Sigmoid colon (tissue), 7 donors: ENCODE measurements around the gene DSCAML1. TPM values are rescaled to one million over a fixed set of nuclear protein-coding genes. Genes with fewer than 3 reads are reported as not detected.

Experiments
- DNase-seq: peaks from one replicate; pipeline ENCODE4 v3.0.0-alpha.2; 2019
- H3K27ac ChIP-seq, 4 donors: fragments of 200-600 bp; sonication (generic); one replicate each; pipeline ENCODE4 v1.5.1; 2016 to 2019; ENCODE audit warnings: mild to moderate bottlenecking in 1 of 4
- H3K27me3 ChIP-seq, 3 donors: fragments of 200-600 bp; sonication (generic); one replicate each; pipeline ENCODE4 v1.5.1; 2019; ENCODE audit warnings: mild to moderate bottlenecking in 1 of 3
- H3K36me3 ChIP-seq, 4 donors: fragments of 200-600 bp; sonication (generic); one replicate each; pipeline ENCODE4 v1.5.1; 2016 to 2019
- H3K4me1 ChIP-seq, 4 donors: fragments of 200-600 bp; sonication (generic); one replicate each; pipeline ENCODE4 v1.5.1; 2017 to 2019
- H3K4me3 ChIP-seq, 4 donors: fragments of 200-600 bp; sonication (generic); one replicate each; pipeline ENCODE4 v1.5.1; 2017 to 2019; ENCODE audit warnings: mild to moderate bottlenecking in 2 of 4, moderate library complexity in 1 of 4
- H3K9me3 ChIP-seq, 4 donors: fragments of 200-600 bp in 3 of 4; sonication (generic) in 3 of 4; one replicate each; pipeline versions ENCODE4 v1.5.1 to v1.6.1; 2013 to 2019
- CTCF ChIP-seq, 4 experiments: fragments of 450-650 bp in 3 of 4; fragments of 200-600 bp in 1 of 4; IDR thresholded peaks; one replicate each; pipeline ENCODE4 v1.5.1; 2016 to 2019; ENCODE audit warnings: antibody characterized with exemption in 4 of 4, mild to moderate bottlenecking in 3 of 4, moderate library complexity in 2 of 4
- EP300 ChIP-seq, 4 donors: sonication (generic); formaldehyde crosslinking; IDR thresholded peaks; one replicate each; pipeline ENCODE4 v1.6.1; 2017; ENCODE audit warnings: antibody characterized with exemption in 4 of 4
- POLR2A ChIP-seq, 2 donors: fragments of 450-650 bp; IDR thresholded peaks; one replicate each; pipeline ENCODE4 v1.6.1; 2016; ENCODE audit warnings: antibody characterized with exemption in 2 of 2, mild to moderate bottlenecking in 2 of 2, moderate library complexity in 2 of 2
- POLR2AphosphoS5 ChIP-seq, 4 donors: sonication (generic); formaldehyde crosslinking; IDR thresholded peaks; one replicate each; pipeline ENCODE4 v1.6.1; 2017; ENCODE audit warnings: antibody characterized with exemption in 4 of 4
- WGBS, 2 donors: extraction: QIAGEN DNeasy Blood & Tissue Kit; methylation state at CpG; one replicate each; pipeline ENCODE4 v1.1.7; 2013; 5-methylcytosine and 5-hydroxymethylcytosine counted together
- intact Hi-C: fragments of 100-400 bp; cut with DNase I; formaldehyde crosslinking; loops from one replicate; pipeline ENCODE4 v1.15.1; 2023
- polyA plus RNA-seq, 3 donors: library from polyadenylated mRNA; stranded (reverse); fragments of 200-250 nt; gene quantifications; one replicate each; pipeline ENCODE4 v1.2.3, GENCODE V29; 2013
- total RNA-seq, 4 donors: library from RNA; depleted of rRNA; stranded (reverse); fragments of >200 nt; gene quantifications; one replicate each; pipeline ENCODE4 v1.1.0, GENCODE V29; 2016
- donor health status: healthy with polysubstance abuse.
- donor health status: Bipolar disorder and iron deficiency.
- donor health status: healthy.

DSCAML1 gene
- total and polyA plus RNA-seq, 7 donors = under 0.01 to 7.5 (median 1.2) TPM

GRCh38 chr11:117461396-117462182 is 335.4 kb downstream of the DSCAML1 start:
- WGBS, 2 donors = 92 to 94% methylated on average over 16 of the region's 16 CpGs
- no peaks in the 10 kb centered on the region for H3K4me1 ChIP-seq
- intact Hi-C loops = no loop called here

GRCh38 chr11:117459979-117460300 is 337.1 kb downstream of the DSCAML1 start:
- WGBS, 2 donors = 66 to 87% methylated on average over 5 of the region's 5 CpGs
- H3K4me3 ChIP-seq = no peak overlapping the region
- no peaks in the 10 kb centered on the region for H3K4me1 ChIP-seq
- no peak for TF ChIP-seq CTCF (IDR thresholded peaks at IDR 0.05)
- TF ChIP-seq EP300 (IDR thresholded peaks at IDR 0.05) = no peak
- no peak for TF ChIP-seq POLR2AphosphoS5 (IDR thresholded peaks at IDR 0.05)
- TF ChIP-seq POLR2A (IDR thresholded peaks at IDR 0.05) = no peak
- DNase-seq = peak; percentile 60
- H3K27me3 ChIP-seq = no peaks in the 10 kb centered on the region
- H3K27ac ChIP-seq = no peak overlapping the region
- H3K9me3 ChIP-seq = peaks cover 0 to 2% (median 0%) of the 10 kb centered on the region in 4 donors
- intact Hi-C loops = no loop called here
- peaks cover 0 to 12% (median 0%) of the 10 kb centered on the region in 4 donors for H3K36me3 ChIP-seq

More at GRCh38 chr11:117461396-117462182, 335.4 kb downstream of the DSCAML1 start:
- no peak for TF ChIP-seq EP300 (IDR thresholded peaks at IDR 0.05)
- TF ChIP-seq CTCF (IDR thresholded peaks at IDR 0.05) = no peak
- no peak for TF ChIP-seq POLR2AphosphoS5 (IDR thresholded peaks at IDR 0.05)
- no peak for TF ChIP-seq POLR2A (IDR thresholded peaks at IDR 0.05)
- H3K27ac ChIP-seq = no peak overlapping the region
- H3K4me3 ChIP-seq = no peak overlapping the region
- H3K36me3 ChIP-seq = peaks cover 0 to 12% (median 0%) of the 10 kb centered on the region in 4 donors
- H3K9me3 ChIP-seq = no peaks in the 10 kb centered on the region
- DNase-seq = peak; percentile 45
- no peaks in the 10 kb centered on the region for H3K27me3 ChIP-seq

GRCh38 chr11:117459123-117459978 is 337.7 kb downstream of the DSCAML1 start:
- Histone ChIP-seq H3K27ac (no peak overlapping the region), H3K4me3 (no peak overlapping the region), H3K4me1 (no peaks in the 10 kb centered on the region), H3K9me3 (peaks cover 0 to 5% (median 0%) of the 10 kb centered on the region in 4 donors), H3K27me3 (no peaks in the 10 kb centered on the region), H3K36me3 (peaks cover 0 to 7% (median 0%) of the 10 kb centered on the region in 4 donors)
- 84% methylated on average over 16 of the region's 16 CpGs for WGBS, 2 donors
- DNase-seq = no peak
- intact Hi-C loops = no loop called here
- TF ChIP-seq EP300 (IDR thresholded peaks at IDR 0.05) (no peak), POLR2A (IDR thresholded peaks at IDR 0.05) (no peak), CTCF (IDR thresholded peaks at IDR 0.05) (no peak), POLR2AphosphoS5 (IDR thresholded peaks at IDR 0.05) (no peak)

- Histone ChIP-seq H3K4me3 (no peak overlapping the region), H3K36me3 (no peaks in the 10 kb centered on the region), H3K27me3 (no peaks in the 10 kb centered on the region), H3K27ac (no peak overlapping the region), H3K4me1 (no peaks in the 10 kb centered on the region), H3K9me3 (peaks cover 0 to 5% (median 0%) of the 10 kb centered on the region in 4 donors)
- no peak for TF ChIP-seq EP300 (IDR thresholded peaks at IDR 0.05)
- TF ChIP-seq POLR2AphosphoS5 (IDR thresholded peaks at IDR 0.05) = no peak
- TF ChIP-seq POLR2A (IDR thresholded peaks at IDR 0.05) = no peak
- no peak for TF ChIP-seq CTCF (IDR thresholded peaks at IDR 0.05)
- WGBS, 2 donors = 92 to 93% methylated on average over 22 of the region's 22 CpGs
- no peak for DNase-seq
- intact Hi-C loops = no loop called here
Measured at GRCh38 chr11:117458275-117459122, 338.5 kb downstream of the DSCAML1 start.
